GM10266 (cell line): ENCODE data around the gene WWOX.

Experiments used
- DNase-seq: peaks from one replicate; pipeline ENCODE4 v3.0.0; 2012; ENCODE audit errors: extremely low spot score
- CTCF ChIP-seq: IDR thresholded peaks from 2 replicates; pipeline ENCODE4 v1.5.1; 2012; ENCODE audit warnings: mild to moderate bottlenecking, low read depth; ENCODE audit not compliant: control insufficient read depth, insufficient read depth; ENCODE audit errors: missing control alignments

The WWOX gene

GRCh38 chr16:79128706-79129105, 1029.3 kb downstream of the WWOX start:
- DNase-seq: no peak
- TF ChIP-seq CTCF: no peak

- no peak for TF ChIP-seq CTCF
- DNase-seq: no peak
Measured at GRCh38 chr16:79130616-79131015, 1031.2 kb downstream of the WWOX start.

GRCh38 chr16:79131321-79132075, 1032.0 kb downstream of the WWOX start:
- no peak for TF ChIP-seq CTCF
- DNase-seq: no peak

- TF ChIP-seq CTCF: no peak
- no peak for DNase-seq
Measured at GRCh38 chr16:79132701-79133100, 1033.2 kb downstream of the WWOX start.

DNA sequence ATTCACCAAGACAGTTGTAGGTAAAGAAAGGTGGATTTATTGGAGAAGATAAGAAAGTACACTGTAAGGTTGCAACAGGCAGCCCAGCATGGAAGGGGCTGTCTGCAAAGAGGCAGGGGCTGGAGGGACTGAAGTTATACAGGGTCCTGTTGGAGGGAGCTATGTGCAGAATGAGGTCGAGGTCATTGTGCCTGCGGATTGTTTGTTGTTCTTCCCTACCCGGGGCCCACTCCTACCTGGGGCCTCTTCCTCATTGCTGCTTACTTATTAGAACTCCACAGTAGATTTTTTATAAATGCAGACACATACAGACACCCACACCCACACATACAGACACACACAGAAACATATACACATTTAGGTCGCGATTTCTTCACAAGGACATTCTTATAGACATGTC, 1034.8 kb downstream of the WWOX start:
- TF ChIP-seq CTCF: no peak
- DNase-seq: no peak

- DNase-seq: no peak
- TF ChIP-seq CTCF: no peak
Measured at GRCh38 chr16:79136955-79137354, 1037.5 kb downstream of the WWOX start.

DNA sequence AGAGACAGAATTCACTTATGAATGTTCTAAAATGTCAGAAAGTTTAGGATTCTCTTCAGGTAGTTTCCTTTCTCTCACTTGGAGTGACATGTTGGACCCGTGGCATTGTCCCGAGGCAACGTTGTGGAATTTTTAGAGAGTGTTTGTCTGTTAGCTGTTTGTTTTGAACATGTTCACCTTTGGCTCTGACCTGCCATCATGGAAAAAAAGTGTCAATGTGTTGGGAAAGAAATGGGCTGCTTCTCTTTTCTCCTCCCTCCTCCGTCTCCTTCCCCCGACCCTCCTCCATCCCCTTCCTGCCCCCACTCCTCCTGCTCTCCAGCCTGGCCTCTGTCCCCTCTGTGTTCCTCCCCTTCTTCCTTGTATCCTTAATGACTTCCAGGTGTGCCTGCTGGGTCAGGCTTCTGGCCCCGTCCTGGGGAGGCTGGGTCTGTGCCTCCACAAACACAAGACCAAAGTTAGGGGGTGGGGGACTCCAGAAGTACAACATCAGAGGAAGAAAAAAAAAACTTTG, 1038.0 kb downstream of the WWOX start:
- TF ChIP-seq CTCF: no peak

More for the DNA sequence above, 1038.0 kb downstream of the WWOX start:
- no peak for DNase-seq
